HCT116 (cell line): ENCODE measurements around the gene CFB. TPM values are rescaled to one million over a fixed set of nuclear protein-coding genes. Genes with fewer than 3 reads are reported as not detected.

Experiments
- ATAC-seq: fragments of 200-7000 bp; cut with Tn5 transposase; 2 replicates; pipeline ENCODE4 v1.9.1; 2020; ENCODE audit warnings: mild to moderate bottlenecking, moderate library complexity
- BruUV-seq: library from RNA; stranded (reverse); fragments of 400-500 nt; replicated peaks from 2 replicates; lab custom pipeline; 2021; lab: Mats Ljungman, UMichigan
- CTCF ChIA-PET: fragments of 300-600 bp; sonication (Branson Sonifier 250); formaldehyde crosslinking; loops from one replicate; lab custom pipeline; 2021; ENCODE audit warnings: antibody characterized with exemption; lab: Charles Lee
- POLR2A ChIA-PET: fragments of 300-600, 350-600 bp; sonication (Branson Sonifier 250); formaldehyde crosslinking; loops from one replicate; lab custom pipeline; 2021; ENCODE audit warnings: antibody characterized with exemption; lab: Charles Lee
- RAD21 ChIA-PET, 2 experiments: fragments of 300-600 bp; sonication (Branson Sonifier 250); formaldehyde crosslinking; loops; one replicate each; lab custom pipeline; 2023; ENCODE audit warnings: low total read pairs in 2 of 2; ENCODE audit not compliant: uncharacterized antibody in 2 of 2, unreplicated experiment in 2 of 2, low non-redundant PET in 1 of 2; lab: Charles Lee
- DNase-seq: peaks from one replicate; pipeline ENCODE4 v3.0.0-alpha.2; 2010; ENCODE audit warnings: low read depth, low spot score
- H2AFZ ChIP-seq: fragments of 200-600 bp; shearing (Covaris generic), sonication (generic); 2 replicates; pipeline ENCODE4 v1.6.1; 2017; ENCODE audit warnings: low read depth, mixed run types, mixed read lengths, antibody characterized with exemption, low read length; ENCODE audit not compliant: poor library complexity, severe bottlenecking
- H3K27ac ChIP-seq: 2 replicates; pipeline ENCODE4 v1.5.1; 2012; ENCODE audit warnings: low read depth, low read length
- H3K27me3 ChIP-seq: fragments of 200-600 bp; sonication (generic); 2 replicates; pipeline ENCODE4 v1.6.1; 2016; ENCODE audit warnings: mixed run types, low read length, mixed read lengths; ENCODE audit not compliant: insufficient read depth
- H3K36me3 ChIP-seq, 2 experiments: fragments of 200-500 bp in 1 of 2; fragments of 200-600 bp in 1 of 2; sonication (Bioruptor generic) in 1 of 2; sonication (generic) in 1 of 2; 2 replicates each; pipeline versions ENCODE4 v1.5.1 to v1.6.1; 2014 to 2016; ENCODE audit warnings: low read length in 2 of 2, inconsistent platforms in 1 of 2, mixed read lengths in 1 of 2, mixed run types in 1 of 2; ENCODE audit not compliant: insufficient read depth in 2 of 2, control insufficient read depth in 1 of 2
- H3K4me1 ChIP-seq, 2 experiments: fragments of 200-600 bp in 1 of 2; sonication (generic) in 1 of 2; 2 replicates each; pipeline versions ENCODE4 v1.5.1 to v1.6.1; 2012 to 2017; ENCODE audit warnings: low read length in 2 of 2, inconsistent platforms in 1 of 2, mild to moderate bottlenecking in 1 of 2, mixed read lengths in 1 of 2, mixed run types in 1 of 2, moderate library complexity in 1 of 2; ENCODE audit not compliant: insufficient read depth in 2 of 2, control insufficient read depth in 1 of 2
- H3K4me2 ChIP-seq: fragments of 200-600 bp; sonication (generic); 2 replicates; pipeline ENCODE4 v1.6.1; 2017; ENCODE audit warnings: mixed run types, low read length, mixed read lengths
- H3K4me3 ChIP-seq, 2 experiments: fragments of 200-600 bp in 1 of 2; sonication (generic) in 1 of 2; replicated peaks in 1 of 2; 2 replicates each; pipeline ENCODE4 v1.5.1; 2011 to 2016; ENCODE audit warnings: low read length in 2 of 2, control low read depth in 1 of 2, low read depth in 1 of 2, mild to moderate bottlenecking in 1 of 2, mixed read lengths in 1 of 2, mixed run types in 1 of 2
- H3K79me2 ChIP-seq: fragments of 200-600 bp; sonication (generic); 2 replicates; pipeline ENCODE4 v1.6.1; 2017; ENCODE audit warnings: mild to moderate bottlenecking, mixed run types, low read length, moderate library complexity, mixed read lengths; ENCODE audit not compliant: insufficient read depth
- H3K9ac ChIP-seq: fragments of 200-600 bp; sonication (generic); 2 replicates; pipeline ENCODE4 v1.6.1; 2016; ENCODE audit warnings: low read length, mixed read lengths
- H3K9me2 ChIP-seq: fragments of 200-600 bp; sonication (generic), shearing (Covaris generic); 2 replicates; pipeline ENCODE4 v1.6.1; 2017; ENCODE audit warnings: mixed run types, mild to moderate bottlenecking, moderate library complexity; ENCODE audit not compliant: insufficient read depth
- H3K9me3 ChIP-seq, 2 experiments: fragments of 200-500 bp in 1 of 2; fragments of 200-600 bp in 1 of 2; sonication (Bioruptor generic) in 1 of 2; sonication (generic) in 1 of 2; 2 replicates each; pipeline ENCODE4 v1.6.1; 2014 to 2017; ENCODE audit warnings: low read length in 2 of 2, mixed read lengths in 2 of 2, inconsistent platforms in 1 of 2, low read depth in 1 of 2, mild to moderate bottlenecking in 1 of 2, mixed run types in 1 of 2, moderate library complexity in 1 of 2; ENCODE audit not compliant: control insufficient read depth in 1 of 2, insufficient read depth in 1 of 2
- H4K20me1 ChIP-seq: fragments of 200-600 bp; sonication (generic), shearing (Covaris generic); 2 replicates; pipeline ENCODE4 v1.6.1; 2017; ENCODE audit warnings: mixed run types, mild to moderate bottlenecking, moderate library complexity; ENCODE audit not compliant: insufficient read depth
- ATF3 ChIP-seq: IDR thresholded peaks from 2 replicates; pipeline ENCODE4 v1.6.1; 2012
- CBX3 ChIP-seq: IDR thresholded peaks from 2 replicates; pipeline ENCODE4 v1.6.1; 2012; ENCODE audit warnings: low read depth
- CEBPB ChIP-seq: IDR thresholded peaks from 2 replicates; pipeline ENCODE4 v1.6.1; 2012; ENCODE audit warnings: low read depth
- CTCF ChIP-seq, 3 experiments: fragments of 200-600 bp in 1 of 3; sonication (generic) in 1 of 3; IDR thresholded peaks in 2 of 3; conservative IDR thresholded peaks in 1 of 3; 2 replicates each; pipeline ENCODE4 v1.5.1; 2012 to 2017; ENCODE audit warnings: low read depth in 2 of 3, low read length in 2 of 3, antibody characterized with exemption in 1 of 3, borderline replicate concordance in 1 of 3, control low read depth in 1 of 3, mild to moderate bottlenecking in 1 of 3, mixed read lengths in 1 of 3, mixed run types in 1 of 3, moderate library complexity in 1 of 3; ENCODE audit not compliant: insufficient read depth in 1 of 3
- EGR1 ChIP-seq: IDR thresholded peaks from 2 replicates; pipeline ENCODE4 v1.6.1; 2012; ENCODE audit warnings: low read depth
- ELF1 ChIP-seq: IDR thresholded peaks from 2 replicates; pipeline ENCODE4 v1.6.1; 2012; ENCODE audit warnings: low read depth, borderline replicate concordance
- EZH2phosphoT487 ChIP-seq: fragments of 200-600 bp; IDR thresholded peaks from 2 replicates; pipeline ENCODE4 v1.6.1; 2018; ENCODE audit warnings: antibody characterized with exemption, borderline replicate concordance
- FOSL1 ChIP-seq: IDR thresholded peaks from 2 replicates; pipeline ENCODE4 v1.6.1; 2012; ENCODE audit warnings: low read depth
- JUND ChIP-seq: IDR thresholded peaks from 2 replicates; pipeline ENCODE4 v1.6.1; 2012
- MAX ChIP-seq: IDR thresholded peaks from 2 replicates; pipeline ENCODE4 v1.6.1; 2012
- POLR2A ChIP-seq: IDR thresholded peaks from 2 replicates; pipeline ENCODE4 v1.7.0; 2011; ENCODE audit warnings: borderline replicate concordance; ENCODE audit not compliant: insufficient read depth, insufficient read length; ENCODE audit errors: extremely low read depth
- POLR2AphosphoS5 ChIP-seq: IDR thresholded peaks from 2 replicates; pipeline ENCODE4 v1.6.1; 2011; ENCODE audit warnings: mild to moderate bottlenecking, low read depth, low read length, moderate library complexity
- RAD21 ChIP-seq: IDR thresholded peaks from 2 replicates; pipeline ENCODE4 v1.6.1; 2012; ENCODE audit warnings: low read depth, mild to moderate bottlenecking
- REST ChIP-seq: IDR thresholded peaks from 2 replicates; pipeline ENCODE4 v1.6.1; 2012; ENCODE audit warnings: low read depth
- SIN3A ChIP-seq: IDR thresholded peaks from 2 replicates; pipeline ENCODE4 v1.6.1; 2012; ENCODE audit warnings: low read depth
- SP1 ChIP-seq: IDR thresholded peaks from 2 replicates; pipeline ENCODE4 v1.6.1; 2012; ENCODE audit warnings: low read depth
- SRF ChIP-seq: IDR thresholded peaks from 2 replicates; pipeline ENCODE4 v1.6.1; 2012; ENCODE audit warnings: low read depth
- TCF7L2 ChIP-seq: IDR thresholded peaks from 2 replicates; pipeline ENCODE4 v1.7.0; 2011; ENCODE audit warnings: borderline replicate concordance, inconsistent platforms; ENCODE audit not compliant: insufficient read depth, insufficient read length; ENCODE audit errors: extremely low read depth
- ZBTB33 ChIP-seq: IDR thresholded peaks from 2 replicates; pipeline ENCODE4 v1.6.1; 2011; ENCODE audit warnings: mild to moderate bottlenecking, low read length, moderate library complexity; ENCODE audit not compliant: insufficient replicate concordance; ENCODE audit errors: extremely low read depth
- ZFX ChIP-seq: fragments of 450-650 bp; IDR thresholded peaks from 2 replicates; pipeline ENCODE4 v1.6.1; 2017
- intact Hi-C: fragments of 100-400 bp; cut with micrococcal nuclease; formaldehyde crosslinking; loops from 2 replicates; pipeline ENCODE4 v1.10.0; 2022
- total RNA-seq: library from RNA; stranded (reverse); gene quantifications from one replicate; pipeline ENCODE4 v1.2.1, GENCODE V29; 2021; ENCODE audit not compliant: unreplicated experiment

CFB gene
- total RNA-seq, 1 experiment from 2014 or later = 1.5 TPM

GRCh38 chr6:31966997-31967925 lies 21.4 kb downstream of the CFB start:
- Histone ChIP-seq H3K27me3 (no peaks in the 10 kb centered on the region), H3K79me2 (peaks cover 15% of the 10 kb centered on the region), H3K9me3 (no peaks in the 10 kb centered on the region), H3K9ac (no peak overlapping the region), H4K20me1 (no peaks in the 10 kb centered on the region), H3K9me2 (no peaks in the 10 kb centered on the region), H3K4me1 (peaks cover 3 to 14% of the 10 kb centered on the region in 2 experiments; a peak in 3 of 4 replicates), H2AFZ (no peak overlapping the region), H3K27ac (no peak overlapping the region), H3K4me2 (no peak overlapping the region), H3K36me3 (peaks cover 37 to 45% of the 10 kb centered on the region in 2 experiments; a peak in 3 of 4 replicates), H3K4me3 (no peak overlapping the region)
- CTCF ChIA-PET = no interaction called here
- RAD21 ChIA-PET = no interaction called here
- POLR2A ChIA-PET = interaction anchor here (1.4 kb wide), 1 partner anchor 8 kb away, joined by 3 read pairs; the partner anchor contains the start of gene SKIC2
- ATAC-seq (no peak), DNase-seq (no peak)
- TF ChIP-seq CTCF (IDR thresholded peaks at IDR 0.05 in 2 of 3, conservative IDR thresholded peaks at IDR 0.05 in 1 of 3; ENCODE audit: borderline replicate concordance in 1 of 3, insufficient read depth in 1 of 3, low read depth in 2 of 3, low read length in 2 of 3) (no peak), SRF (no peak), ZBTB33 (no peak), MAX (no peak), TCF7L2 (no peak), CBX3 (no peak), EZH2phosphoT487 (no peak), EGR1 (no peak), POLR2AphosphoS5 (no peak), SIN3A (no peak), ZFX (no peak), SP1 (no peak), RAD21 (no peak), CEBPB (no peak), FOSL1 (no peak), ELF1 (no peak), ATF3 (no peak), REST (no peak), POLR2A (no peak), JUND (no peak)
- no TSS peak for BruUV-seq
- intact Hi-C loops = no loop called here
